ENCODE data around the gene GMDS. TPM values are rescaled to one million over a fixed set of nuclear protein-coding genes. Genes with fewer than 3 reads are reported as not detected.

GMDS gene
- total RNA-seq, 3 donors from 2014 or later (not counting 1 experiment from before 2014, with no cell fraction given): 23.6 to 31.0 (median 26.4) TPM

DNA sequence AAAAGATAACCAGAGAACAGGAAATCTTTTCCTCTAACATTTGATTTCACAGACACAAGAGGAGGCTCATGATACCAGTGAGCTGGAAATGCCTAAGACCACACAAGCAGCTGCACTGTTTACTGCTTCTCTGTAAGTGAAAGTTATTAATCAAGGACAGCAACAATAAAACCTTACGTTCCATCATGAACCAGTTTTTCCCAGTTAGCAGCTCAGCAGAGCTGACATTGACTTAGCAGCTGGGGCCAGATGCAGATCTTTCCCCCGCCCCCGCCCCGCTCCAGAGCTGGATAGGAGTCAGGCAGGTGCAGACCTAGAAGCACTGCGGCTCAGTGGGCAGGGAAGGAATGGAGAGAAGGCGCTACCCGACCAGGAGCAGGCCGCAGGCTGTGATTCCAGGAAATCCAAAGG lies 275.2 kb downstream of the GMDS start:
- Histone ChIP-seq H3K27me3 (ENCODE audit: control insufficient read depth, insufficient read depth, low read length) (no peaks in the 10 kb centered on the region), H3K36me3 (ENCODE audit: control insufficient read depth, insufficient read depth, low read length) (no peaks in the 10 kb centered on the region), H3K4me1 (ENCODE audit: control insufficient read depth, insufficient read depth, low read length) (no peaks in the 10 kb centered on the region), H3K27ac (ENCODE audit: low read length) (no peak overlapping the region), H3K4me3 (ENCODE audit: low read length) (no peak overlapping the region), H3K9me3 (ENCODE audit: control insufficient read depth, insufficient read depth, low read length) (no peaks in the 10 kb centered on the region)
- Mint-ChIP-seq H3K4me1 (peaks cover 0 to 18% of the 10 kb centered on the region in 2 donors), H3K36me3 (no peaks in the 10 kb centered on the region), H3K4me3 (no peak overlapping the region), H3K27ac (no peak overlapping the region), H3K9me3 (no peaks in the 10 kb centered on the region), H3K27me3 (ENCODE audit: low read depth in 2 of 2) (no peaks in the 10 kb centered on the region)
- DNase-seq (no peak), ATAC-seq (no peak)
- whole genome bisulfite sequencing (ENCODE audit: insufficient coverage): 77% methylated on average over 8 of the region's 8 CpGs
- TF ChIP-seq, protein P1, sequence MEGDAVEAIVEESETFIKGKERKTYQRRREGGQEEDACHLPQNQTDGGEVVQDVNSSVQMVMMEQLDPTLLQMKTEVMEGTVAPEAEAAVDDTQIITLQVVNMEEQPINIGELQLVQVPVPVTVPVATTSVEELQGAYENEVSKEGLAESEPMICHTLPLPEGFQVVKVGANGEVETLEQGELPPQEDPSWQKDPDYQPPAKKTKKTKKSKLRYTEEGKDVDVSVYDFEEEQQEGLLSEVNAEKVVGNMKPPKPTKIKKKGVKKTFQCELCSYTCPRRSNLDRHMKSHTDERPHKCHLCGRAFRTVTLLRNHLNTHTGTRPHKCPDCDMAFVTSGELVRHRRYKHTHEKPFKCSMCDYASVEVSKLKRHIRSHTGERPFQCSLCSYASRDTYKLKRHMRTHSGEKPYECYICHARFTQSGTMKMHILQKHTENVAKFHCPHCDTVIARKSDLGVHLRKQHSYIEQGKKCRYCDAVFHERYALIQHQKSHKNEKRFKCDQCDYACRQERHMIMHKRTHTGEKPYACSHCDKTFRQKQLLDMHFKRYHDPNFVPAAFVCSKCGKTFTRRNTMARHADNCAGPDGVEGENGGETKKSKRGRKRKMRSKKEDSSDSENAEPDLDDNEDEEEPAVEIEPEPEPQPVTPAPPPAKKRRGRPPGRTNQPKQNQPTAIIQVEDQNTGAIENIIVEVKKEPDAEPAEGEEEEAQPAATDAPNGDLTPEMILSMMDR (IDR thresholded peaks at IDR 0.05): no peak
- intact Hi-C loops (cut with micrococcal nuclease): no loop called here

DNA sequence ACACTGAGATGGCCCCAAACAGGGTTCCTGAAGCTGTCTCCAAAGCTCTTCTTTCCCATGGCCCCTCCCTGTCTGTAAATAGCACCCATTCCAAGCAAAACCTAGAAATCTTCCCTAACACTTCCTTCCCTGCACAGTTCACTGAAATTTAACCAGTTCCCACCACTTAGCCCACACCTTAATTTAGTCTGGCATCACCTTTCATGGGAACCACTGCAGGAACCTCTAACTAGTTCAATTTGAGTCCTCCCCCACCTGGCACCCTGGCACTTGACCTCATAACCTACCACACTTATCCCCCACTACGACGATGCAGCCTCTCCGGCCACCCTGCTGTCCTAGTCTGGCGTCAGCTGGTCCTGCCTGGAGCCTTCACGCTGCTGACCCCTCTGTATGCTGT lies 278.7 kb downstream of the GMDS start:
- Histone ChIP-seq H3K4me3 (ENCODE audit: low read length) (no peak overlapping the region), H3K36me3 (ENCODE audit: control insufficient read depth, insufficient read depth, low read length) (no peaks in the 10 kb centered on the region), H3K27ac (ENCODE audit: low read length) (no peak overlapping the region), H3K9me3 (ENCODE audit: control insufficient read depth, insufficient read depth, low read length) (no peaks in the 10 kb centered on the region), H3K27me3 (ENCODE audit: control insufficient read depth, insufficient read depth, low read length) (no peaks in the 10 kb centered on the region), H3K4me1 (ENCODE audit: control insufficient read depth, insufficient read depth, low read length) (peaks cover 4% of the 10 kb centered on the region)
- intact Hi-C loops (cut with micrococcal nuclease): no loop called here
- Mint-ChIP-seq H3K4me3 (no peak overlapping the region), H3K27me3 (ENCODE audit: low read depth in 2 of 2) (no peaks in the 10 kb centered on the region), H3K9me3 (no peaks in the 10 kb centered on the region), H3K27ac (no peak overlapping the region), H3K4me1 (peaks cover 4 to 32% of the 10 kb centered on the region in 2 donors), H3K36me3 (no peaks in the 10 kb centered on the region)
- TF ChIP-seq, protein P1 (IDR thresholded peaks at IDR 0.05): no peak
- ATAC-seq (no peak), DNase-seq (no peak)
- 98% methylated on average over 5 of the region's 5 CpGs for WGBS (ENCODE audit: insufficient coverage)

DNA sequence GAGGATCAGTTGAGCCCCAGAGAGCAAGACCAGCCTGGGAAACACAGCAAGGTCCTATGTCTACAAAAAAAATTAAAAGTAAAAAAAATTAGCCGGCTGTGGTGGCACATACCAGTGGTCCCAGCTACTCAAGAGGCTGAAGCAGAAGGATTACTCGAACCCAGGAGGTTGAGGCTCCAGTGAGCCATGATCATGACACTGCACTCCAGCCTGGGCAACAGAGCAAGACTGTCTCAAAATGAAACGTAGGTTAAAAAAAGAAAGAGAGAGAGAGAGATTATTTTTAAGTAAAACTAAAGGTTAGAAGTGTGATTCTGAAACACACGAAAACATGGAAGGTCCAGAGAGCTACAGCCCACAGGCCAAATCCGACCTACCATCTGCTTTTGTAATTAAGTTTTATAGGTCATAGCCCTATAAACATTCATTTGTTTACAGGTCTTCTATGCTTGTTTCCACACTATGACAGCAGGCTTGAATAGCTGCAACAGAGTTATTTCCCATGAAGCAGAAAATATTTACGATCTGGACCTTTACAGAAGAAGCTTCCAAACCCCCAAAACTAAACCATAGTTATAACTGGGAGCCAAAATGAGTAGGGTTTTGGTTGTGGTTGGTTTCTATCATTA lies 279.7 kb downstream of the GMDS start:
- H3K27ac Mint-ChIP-seq: no peak overlapping the region
- peaks cover 4 to 32% of the 10 kb centered on the region in 2 donors for H3K4me1 Mint-ChIP-seq
- peaks cover 4% of the 10 kb centered on the region for H3K4me1 ChIP-seq (ENCODE audit: control insufficient read depth, insufficient read depth, low read length)
- no peaks in the 10 kb centered on the region for H3K9me3 ChIP-seq (ENCODE audit: control insufficient read depth, insufficient read depth, low read length)
- H3K27me3 Mint-ChIP-seq (ENCODE audit: low read depth in 2 of 2): no peaks in the 10 kb centered on the region
- ATAC-seq (no peak), DNase-seq (no peak)
- no peaks in the 10 kb centered on the region for H3K36me3 ChIP-seq (ENCODE audit: control insufficient read depth, insufficient read depth, low read length)
- H3K4me3 ChIP-seq (ENCODE audit: low read length): no peak overlapping the region
- H3K36me3 Mint-ChIP-seq: no peaks in the 10 kb centered on the region
- H3K4me3 Mint-ChIP-seq: no peak overlapping the region
- H3K9me3 Mint-ChIP-seq: no peaks in the 10 kb centered on the region
- no peaks in the 10 kb centered on the region for H3K27me3 ChIP-seq (ENCODE audit: control insufficient read depth, insufficient read depth, low read length)
- intact Hi-C loops (cut with micrococcal nuclease): no loop called here
- no peak overlapping the region for H3K27ac ChIP-seq (ENCODE audit: low read length)
- TF ChIP-seq, protein P1 (IDR thresholded peaks at IDR 0.05): no peak
- WGBS (ENCODE audit: insufficient coverage): 88% methylated on average over 5 of the region's 6 CpGs

DNA sequence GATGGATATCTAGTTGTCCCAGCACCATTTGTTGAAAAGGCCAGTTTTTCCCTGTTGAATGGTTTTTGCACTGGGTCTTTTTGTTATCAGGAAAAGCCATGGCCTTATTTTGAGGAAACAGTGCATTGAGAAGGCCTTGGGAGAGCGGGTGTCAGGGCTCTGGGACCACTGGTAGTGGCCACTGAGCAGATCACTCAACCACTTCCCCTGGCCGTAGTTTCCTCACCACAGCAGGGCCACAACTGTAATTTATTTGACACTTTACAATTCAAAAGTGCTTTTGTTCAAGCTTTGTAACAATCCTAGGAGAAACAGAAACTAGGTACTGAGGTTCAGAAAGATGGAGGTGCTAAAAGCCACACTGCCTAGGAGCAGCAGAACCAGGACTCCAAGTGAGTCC lies 281.8 kb downstream of the GMDS start:
- no peak overlapping the region for H3K27ac Mint-ChIP-seq
- no peak for ATAC-seq
- H3K27me3 Mint-ChIP-seq (ENCODE audit: low read depth in 2 of 2): no peaks in the 10 kb centered on the region
- TF ChIP-seq, protein P1 (IDR thresholded peaks at IDR 0.05): no peak
- DNase-seq: no peak
- H3K4me1 ChIP-seq (ENCODE audit: control insufficient read depth, insufficient read depth, low read length): peaks cover 4% of the 10 kb centered on the region
- H3K9me3 Mint-ChIP-seq: no peaks in the 10 kb centered on the region
- no peak overlapping the region for H3K4me3 Mint-ChIP-seq
- WGBS (ENCODE audit: insufficient coverage): 35% methylated on average over 2 of the region's 2 CpGs
- no peak overlapping the region for H3K27ac ChIP-seq (ENCODE audit: low read length)
- no peak overlapping the region for H3K4me3 ChIP-seq (ENCODE audit: low read length)
- intact Hi-C loops (cut with micrococcal nuclease): no loop called here
- H3K36me3 ChIP-seq (ENCODE audit: control insufficient read depth, insufficient read depth, low read length): no peaks in the 10 kb centered on the region
- H3K9me3 ChIP-seq (ENCODE audit: control insufficient read depth, insufficient read depth, low read length): no peaks in the 10 kb centered on the region
- no peaks in the 10 kb centered on the region for H3K27me3 ChIP-seq (ENCODE audit: control insufficient read depth, insufficient read depth, low read length)
- peaks cover 4 to 25% of the 10 kb centered on the region in 2 donors for H3K4me1 Mint-ChIP-seq
- H3K36me3 Mint-ChIP-seq: no peaks in the 10 kb centered on the region
